SH-SY5Y (cell line): ENCODE measurements around the gene HECTD1.

Source experiments
- GATA2 ChIP-seq: IDR thresholded peaks from 2 replicates; pipeline ENCODE4 v1.6.1; 2011; ENCODE audit warnings: mild to moderate bottlenecking, low read depth, low read length
- GATA3 ChIP-seq: IDR thresholded peaks from 2 replicates; pipeline ENCODE4 v1.6.1; 2011; ENCODE audit warnings: low read depth, mild to moderate bottlenecking, low read length, moderate library complexity

DNA sequence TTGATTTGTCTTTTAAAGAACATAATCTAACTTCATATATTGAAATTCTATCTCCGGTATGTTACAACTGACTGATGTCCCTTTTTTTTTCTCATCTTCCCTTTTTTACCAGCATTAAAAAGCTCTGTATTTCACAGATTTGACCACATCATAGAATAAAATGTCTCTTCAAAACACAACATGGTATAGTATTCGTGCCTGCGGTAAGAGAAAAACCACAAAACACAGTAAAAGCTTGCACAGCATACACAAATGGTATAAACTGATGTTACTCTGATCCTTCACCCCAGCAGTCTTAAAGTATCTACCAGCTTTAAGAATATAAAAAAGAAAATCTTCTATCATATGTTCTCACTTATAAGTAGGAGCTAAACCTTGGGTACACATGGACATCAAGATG lies 83.4 kb downstream of the HECTD1 start:
- TF ChIP-seq GATA2 (no peak), GATA3 (no peak)
